Brain microvascular endothelial cell (primary cell): ENCODE data around the gene HAPLN3.

Source experiments
- DNase-seq: peaks from one replicate; pipeline ENCODE4 v3.0.0-alpha.2; 2020
- H3K27ac ChIP-seq: fragments of 250-450 bp; sonication (Bioruptor Pico); 2 replicates; pipeline ENCODE4 v1.5.1; 2020; ENCODE audit warnings: mild to moderate bottlenecking, moderate library complexity
- H3K27me3 ChIP-seq: fragments of 250-450 bp; sonication (Bioruptor Pico); replicated peaks from 2 replicates; pipeline ENCODE4 v1.5.1; 2020; ENCODE audit warnings: mild to moderate bottlenecking
- H3K36me3 ChIP-seq: fragments of 250-450 bp; sonication (Bioruptor Pico); replicated peaks from 2 replicates; pipeline ENCODE4 v1.5.1; 2020; ENCODE audit warnings: mild to moderate bottlenecking
- H3K4me3 ChIP-seq: 2 replicates; pipeline ENCODE4 v1.5.1; 2011; ENCODE audit warnings: low read depth, mild to moderate bottlenecking, control low read depth, low read length, moderate library complexity
- in situ Hi-C: cut with HindIII; loops from 2 replicates; pipeline ENCODE4 v1.10.0; 2017; ENCODE audit warnings: low sequenced_read_pairs, low pct_ligation_motif_present
- TF ChIP-seq, protein P1 (sequence below): IDR thresholded peaks from 2 replicates; pipeline ENCODE4 v1.5.1; 2011; ENCODE audit warnings: low read depth, mild to moderate bottlenecking, moderate library complexity, low read length, control low read depth, inconsistent platforms; ENCODE audit errors: missing control alignments

HAPLN3 gene

DNA sequence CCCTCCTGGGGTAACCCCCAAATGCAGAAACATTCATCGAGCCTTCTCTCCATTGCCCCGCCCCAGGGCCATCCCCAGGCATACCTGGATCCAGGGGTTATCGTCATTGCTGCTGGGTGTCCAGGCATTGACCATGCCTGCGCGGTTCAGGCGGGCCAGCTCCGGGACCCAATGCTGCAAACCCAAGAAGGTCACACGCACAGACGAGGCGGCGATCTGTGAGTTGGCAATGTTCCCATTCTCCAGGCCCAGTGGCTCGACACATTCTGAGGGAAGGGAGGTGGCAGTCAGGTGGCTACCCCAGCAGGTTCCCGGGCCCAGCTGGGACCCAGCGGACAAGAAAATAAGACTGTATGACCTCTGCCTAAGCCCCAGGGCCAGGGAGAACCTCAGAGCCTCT lies 11.8 kb upstream of the HAPLN3 start:
- Histone ChIP-seq H3K27me3 (no peaks in the 10 kb centered on the region), H3K36me3 (peaks cover 34% of the 10 kb centered on the region), H3K4me3 (no peak overlapping the region), H3K27ac (no peak overlapping the region)
- DNase-seq: no peak
- TF ChIP-seq, protein P1, sequence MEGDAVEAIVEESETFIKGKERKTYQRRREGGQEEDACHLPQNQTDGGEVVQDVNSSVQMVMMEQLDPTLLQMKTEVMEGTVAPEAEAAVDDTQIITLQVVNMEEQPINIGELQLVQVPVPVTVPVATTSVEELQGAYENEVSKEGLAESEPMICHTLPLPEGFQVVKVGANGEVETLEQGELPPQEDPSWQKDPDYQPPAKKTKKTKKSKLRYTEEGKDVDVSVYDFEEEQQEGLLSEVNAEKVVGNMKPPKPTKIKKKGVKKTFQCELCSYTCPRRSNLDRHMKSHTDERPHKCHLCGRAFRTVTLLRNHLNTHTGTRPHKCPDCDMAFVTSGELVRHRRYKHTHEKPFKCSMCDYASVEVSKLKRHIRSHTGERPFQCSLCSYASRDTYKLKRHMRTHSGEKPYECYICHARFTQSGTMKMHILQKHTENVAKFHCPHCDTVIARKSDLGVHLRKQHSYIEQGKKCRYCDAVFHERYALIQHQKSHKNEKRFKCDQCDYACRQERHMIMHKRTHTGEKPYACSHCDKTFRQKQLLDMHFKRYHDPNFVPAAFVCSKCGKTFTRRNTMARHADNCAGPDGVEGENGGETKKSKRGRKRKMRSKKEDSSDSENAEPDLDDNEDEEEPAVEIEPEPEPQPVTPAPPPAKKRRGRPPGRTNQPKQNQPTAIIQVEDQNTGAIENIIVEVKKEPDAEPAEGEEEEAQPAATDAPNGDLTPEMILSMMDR: no peak
- in situ Hi-C loops: loop anchor here (25.0 kb wide), 1 partner anchor 105 kb away; no protein-coding TSS in a partner anchor

DNA sequence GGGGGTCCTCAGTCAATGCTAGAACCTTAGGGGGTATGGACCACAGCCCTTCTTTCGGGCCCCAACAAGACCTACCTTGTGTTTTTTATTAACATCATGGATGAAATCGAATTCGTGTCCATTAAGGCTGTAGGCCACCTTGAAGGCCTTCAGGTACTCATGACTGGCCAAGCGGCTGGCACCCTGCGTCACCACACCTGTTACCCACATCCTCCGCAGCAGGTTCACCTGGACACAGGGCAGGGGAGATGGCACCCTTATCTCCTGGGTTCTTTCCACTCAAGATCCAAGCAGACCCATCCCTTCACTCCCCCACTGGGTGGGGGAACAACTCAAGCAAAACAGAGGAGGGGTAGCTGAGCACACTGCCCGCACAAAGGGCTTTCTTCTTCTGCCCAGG lies 11.2 kb upstream of the HAPLN3 start:
- H3K4me3 ChIP-seq: no peak overlapping the region
- peaks cover 34% of the 10 kb centered on the region for H3K36me3 ChIP-seq
- no peak for DNase-seq
- no peak overlapping the region for H3K27ac ChIP-seq
- H3K27me3 ChIP-seq: no peaks in the 10 kb centered on the region
- in situ Hi-C loops: loop anchor here (25.0 kb wide), 1 partner anchor 106 kb away; no protein-coding TSS in a partner anchor
- TF ChIP-seq, protein P1: no peak

DNA sequence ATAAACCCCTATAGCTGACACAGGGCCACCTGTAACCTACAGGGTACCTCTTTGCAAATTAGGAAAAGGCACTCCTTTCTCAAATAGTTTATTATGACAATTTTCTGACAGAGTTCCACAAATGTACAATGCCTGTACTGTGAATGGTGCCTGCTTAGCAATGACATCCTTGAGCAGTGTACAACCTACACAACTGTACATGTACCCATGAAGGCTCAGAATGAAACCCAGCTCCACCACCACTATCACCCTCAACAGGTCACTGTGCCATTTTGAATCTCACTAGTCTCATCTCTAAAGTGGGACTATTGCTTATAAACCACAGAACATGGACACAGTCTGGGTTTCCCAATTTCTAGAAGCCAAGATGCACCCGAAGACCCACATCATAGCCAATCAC lies 10.8 kb upstream of the HAPLN3 start:
- no peak overlapping the region for H3K4me3 ChIP-seq
- H3K36me3 ChIP-seq: peaks cover 34% of the 10 kb centered on the region
- no peak for DNase-seq
- TF ChIP-seq, protein P1: no peak
- in situ Hi-C loops: loop anchor here (25.0 kb wide), 1 partner anchor 106 kb away; no protein-coding TSS in a partner anchor
- no peaks in the 10 kb centered on the region for H3K27me3 ChIP-seq
- no peak overlapping the region for H3K27ac ChIP-seq

DNA sequence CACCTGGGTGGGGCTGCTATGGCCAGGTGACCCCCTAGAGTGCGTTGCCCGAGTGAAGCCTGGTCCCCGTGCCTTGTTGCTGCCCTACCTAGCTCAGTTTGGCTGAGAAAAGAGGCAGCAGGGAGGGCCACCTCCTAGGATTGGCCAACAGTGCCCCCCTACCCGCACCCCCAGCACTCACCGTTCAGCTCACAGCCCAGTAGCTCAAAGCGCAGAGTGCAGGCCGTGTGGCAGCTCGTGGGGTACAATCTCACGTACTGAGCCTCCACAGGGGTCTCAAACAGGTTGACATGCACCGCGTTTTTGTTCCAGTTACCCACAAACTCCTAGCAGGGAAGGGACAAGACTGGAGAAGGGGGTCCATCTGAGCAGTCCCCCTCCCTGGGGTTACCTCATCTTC lies 10.2 kb upstream of the HAPLN3 start:
- no peak for DNase-seq
- in situ Hi-C loops: loop anchor here (25.0 kb wide), 1 partner anchor 107 kb away; no protein-coding TSS in a partner anchor
- Histone ChIP-seq H3K27me3 (no peaks in the 10 kb centered on the region), H3K27ac (no peak overlapping the region), H3K36me3 (peaks cover 34% of the 10 kb centered on the region), H3K4me3 (no peak overlapping the region)
- TF ChIP-seq, protein P1: no peak

DNA sequence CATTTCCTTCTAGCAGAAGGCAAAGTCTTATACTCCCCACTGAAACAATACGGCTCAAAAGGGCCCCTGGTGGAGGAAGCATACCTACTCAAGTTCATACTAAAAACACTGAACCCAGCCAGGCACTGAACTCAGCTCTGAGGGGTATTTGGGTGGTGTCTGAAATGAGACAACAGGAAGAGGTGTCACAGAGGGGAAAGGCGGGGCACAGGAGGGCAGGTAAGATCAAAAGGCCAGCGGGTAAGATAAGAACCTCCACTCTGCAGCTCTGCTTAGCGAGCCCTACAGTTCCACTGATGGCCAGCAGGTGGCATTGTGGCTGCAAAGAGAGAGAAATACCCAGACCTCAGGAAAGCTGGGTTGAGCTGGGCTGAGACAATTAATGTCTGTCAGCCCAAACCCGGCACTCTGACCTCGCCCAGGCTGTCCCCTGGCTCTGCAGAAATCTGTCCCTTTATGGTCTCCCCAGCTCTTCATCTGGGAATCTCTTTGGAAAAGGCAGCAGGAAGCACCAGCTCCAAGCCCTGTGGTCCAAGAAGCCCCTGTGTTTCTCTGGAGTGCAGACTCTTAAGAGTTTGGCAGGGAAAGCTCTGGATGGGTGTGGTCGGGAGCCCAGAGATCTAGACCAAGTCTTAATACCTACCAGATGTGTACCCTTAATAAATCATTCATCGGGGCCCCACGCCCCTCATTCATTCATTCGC lies 9.4 kb upstream of the HAPLN3 start:
- Histone ChIP-seq H3K36me3 (peaks cover 36% of the 10 kb centered on the region), H3K27me3 (no peaks in the 10 kb centered on the region), H3K4me3 (no peak overlapping the region), H3K27ac (no peak overlapping the region)
- TF ChIP-seq, protein P1: peak; percentile 97
- in situ Hi-C loops: loop anchor here (25.0 kb wide), 1 partner anchor 108 kb away; no protein-coding TSS in a partner anchor
- DNase-seq: peak; percentile 70

DNA sequence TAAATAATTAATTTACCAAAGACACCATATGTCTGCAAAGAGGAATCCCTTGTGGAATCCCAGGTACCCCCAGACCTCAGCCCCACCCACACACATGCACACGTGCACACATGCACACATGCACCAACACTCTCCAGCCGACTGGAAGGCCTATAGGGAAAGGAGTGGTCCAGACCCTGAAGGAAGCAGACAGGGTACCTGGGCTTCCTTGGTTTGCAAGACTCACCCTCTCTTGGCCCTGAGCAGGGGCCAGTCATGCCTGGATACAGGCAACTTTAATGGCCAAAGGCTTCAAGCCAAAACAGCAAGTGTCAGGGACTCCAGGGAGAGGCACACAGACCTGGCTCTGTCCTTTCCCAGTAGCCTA lies 8.9 kb upstream of the HAPLN3 start:
- Histone ChIP-seq H3K27me3 (no peaks in the 10 kb centered on the region), H3K27ac (no peak overlapping the region), H3K36me3 (peaks cover 32% of the 10 kb centered on the region), H3K4me3 (no peak overlapping the region)
- TF ChIP-seq, protein P1: no peak
- in situ Hi-C loops: loop anchor here (25.0 kb wide), 1 partner anchor 108 kb away; no protein-coding TSS in a partner anchor
- DNase-seq: no peak
